Cardiac fibroblast (primary cell): ENCODE data around the gene SPTBN1.

Experiments used
- DNase-seq, 2 donors: peaks; one replicate each; pipeline versions ENCODE4 v3.0.0 to v3.0.0-alpha.2; 2010; ENCODE audit warnings: low read depth in 2 of 2
- H3K4me3 ChIP-seq, 2 donors: replicated peaks in 1 of 2; 1 replicate in 1 of 2; 2 replicates in 1 of 2; pipeline ENCODE4 v1.5.1; 2011; ENCODE audit warnings: low read depth in 2 of 2, low read length in 2 of 2, mild to moderate bottlenecking in 2 of 2, moderate library complexity in 1 of 2
- TF ChIP-seq, protein P1 (sequence below): IDR thresholded peaks from one replicate; pipeline ENCODE4 v1.5.1; 2011; ENCODE audit warnings: low read depth, mild to moderate bottlenecking, low read length, inconsistent platforms

The SPTBN1 gene

DNA sequence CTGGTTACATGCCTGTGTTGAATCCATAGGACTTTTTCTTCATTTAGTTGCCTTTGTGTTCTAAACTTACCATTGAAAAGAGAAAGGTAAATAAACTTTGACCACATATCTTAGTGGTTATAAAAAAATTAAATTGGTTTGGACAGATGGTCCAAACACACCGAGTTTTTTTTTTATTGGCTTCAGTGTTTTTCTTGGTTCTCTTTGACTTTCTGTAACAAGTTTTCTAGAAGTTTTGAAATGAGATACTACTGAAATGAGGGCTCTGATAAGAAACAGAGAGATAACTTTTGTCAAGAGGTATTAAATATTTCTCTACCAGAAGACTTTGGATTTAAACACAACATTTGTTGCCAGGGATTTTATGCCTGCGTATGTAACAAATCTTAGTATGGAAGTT is 20.7 kb downstream of the SPTBN1 start:
- DNase-seq: no peak

DNA sequence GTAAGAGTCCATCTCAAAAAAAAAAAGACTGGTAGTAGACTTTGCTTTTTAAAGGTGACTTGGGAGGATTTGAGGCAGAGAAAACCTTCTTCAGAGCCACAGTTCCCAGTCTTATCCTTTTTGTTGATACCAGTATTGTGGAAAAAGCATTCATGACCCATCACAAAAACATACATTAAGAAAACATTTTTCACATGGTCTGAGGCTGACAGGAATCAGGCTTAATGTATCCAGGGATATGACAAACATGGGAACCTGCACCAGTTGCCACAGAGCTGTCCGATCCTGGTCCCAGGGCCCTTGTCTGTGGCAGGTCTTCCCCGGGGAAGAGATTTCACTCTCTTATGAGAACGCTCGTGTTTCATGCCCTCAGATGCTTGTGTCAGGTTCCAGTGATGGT is 21.8 kb downstream of the SPTBN1 start:
- DNase-seq: no peak
- TF ChIP-seq, protein P1, sequence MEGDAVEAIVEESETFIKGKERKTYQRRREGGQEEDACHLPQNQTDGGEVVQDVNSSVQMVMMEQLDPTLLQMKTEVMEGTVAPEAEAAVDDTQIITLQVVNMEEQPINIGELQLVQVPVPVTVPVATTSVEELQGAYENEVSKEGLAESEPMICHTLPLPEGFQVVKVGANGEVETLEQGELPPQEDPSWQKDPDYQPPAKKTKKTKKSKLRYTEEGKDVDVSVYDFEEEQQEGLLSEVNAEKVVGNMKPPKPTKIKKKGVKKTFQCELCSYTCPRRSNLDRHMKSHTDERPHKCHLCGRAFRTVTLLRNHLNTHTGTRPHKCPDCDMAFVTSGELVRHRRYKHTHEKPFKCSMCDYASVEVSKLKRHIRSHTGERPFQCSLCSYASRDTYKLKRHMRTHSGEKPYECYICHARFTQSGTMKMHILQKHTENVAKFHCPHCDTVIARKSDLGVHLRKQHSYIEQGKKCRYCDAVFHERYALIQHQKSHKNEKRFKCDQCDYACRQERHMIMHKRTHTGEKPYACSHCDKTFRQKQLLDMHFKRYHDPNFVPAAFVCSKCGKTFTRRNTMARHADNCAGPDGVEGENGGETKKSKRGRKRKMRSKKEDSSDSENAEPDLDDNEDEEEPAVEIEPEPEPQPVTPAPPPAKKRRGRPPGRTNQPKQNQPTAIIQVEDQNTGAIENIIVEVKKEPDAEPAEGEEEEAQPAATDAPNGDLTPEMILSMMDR: no peak
- no peak overlapping the region for H3K4me3 ChIP-seq

More for the DNA sequence above, 20.7 kb downstream of the SPTBN1 start:
- no peak overlapping the region for H3K4me3 ChIP-seq
- TF ChIP-seq, protein P1: no peak

DNA sequence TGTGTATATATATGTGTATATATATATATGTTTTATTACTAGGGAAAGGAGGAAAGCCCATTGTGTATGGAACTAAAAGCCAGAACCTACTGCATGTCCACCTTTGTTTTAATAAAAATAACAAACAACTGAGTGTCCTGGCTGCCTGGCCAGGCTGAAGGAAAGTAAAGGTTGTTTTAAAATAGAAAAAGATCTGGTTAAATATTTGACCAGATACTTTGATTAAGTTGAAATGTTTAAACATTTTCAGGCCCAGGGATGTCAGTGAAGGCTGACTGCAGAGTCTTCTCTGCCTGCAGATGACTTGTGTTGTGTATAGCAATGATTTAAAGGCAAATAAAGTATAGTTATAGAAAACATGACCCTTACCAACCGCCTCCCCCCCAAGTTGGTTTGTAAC is 22.8 kb downstream of the SPTBN1 start:
- H3K4me3 ChIP-seq: no peak overlapping the region
- TF ChIP-seq, protein P1: no peak
- DNase-seq: no peak

DNA sequence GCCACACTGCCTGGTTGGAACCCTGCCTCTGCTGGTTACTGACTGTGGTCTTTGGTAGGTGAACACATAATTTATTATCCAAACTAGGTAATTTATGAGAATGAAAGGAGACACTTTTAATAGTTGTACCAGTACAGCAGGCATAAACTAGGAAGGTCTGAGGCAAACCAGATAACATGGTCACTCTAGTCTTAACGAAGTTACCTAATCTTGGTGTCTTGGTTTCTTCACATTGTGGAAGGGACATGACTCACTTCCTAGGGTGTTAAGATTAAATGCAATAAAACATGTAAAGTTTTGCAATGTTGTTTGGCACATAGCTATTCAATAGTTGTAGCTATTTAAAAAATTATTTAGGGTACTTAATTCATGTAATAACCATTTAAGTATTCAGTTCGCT is 23.3 kb downstream of the SPTBN1 start:
- TF ChIP-seq, protein P1: no peak
- H3K4me3 ChIP-seq: no peak overlapping the region
- peak; percentile 83 to 84 for DNase-seq

DNA sequence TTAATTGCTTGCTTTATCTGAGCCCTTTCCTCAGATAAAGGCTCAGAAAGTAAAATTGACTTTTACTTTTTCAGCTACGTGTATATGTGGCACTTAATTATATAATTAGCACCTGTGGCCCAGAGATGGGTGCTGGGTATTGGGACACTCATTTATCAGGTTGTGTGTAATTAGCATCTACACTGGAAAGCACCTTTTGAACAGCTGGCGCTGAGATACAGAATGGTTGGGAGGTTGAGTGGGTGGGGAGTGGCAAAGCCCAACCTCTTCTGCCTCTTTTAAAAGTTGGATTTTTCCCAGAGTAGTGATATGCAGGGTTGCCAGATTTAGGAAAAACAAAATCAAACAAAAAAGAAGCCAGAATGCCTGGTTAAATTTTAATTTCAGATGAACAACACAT is 23.9 kb downstream of the SPTBN1 start:
- TF ChIP-seq, protein P1: no peak
- no peak for DNase-seq
- no peak overlapping the region for H3K4me3 ChIP-seq

DNA sequence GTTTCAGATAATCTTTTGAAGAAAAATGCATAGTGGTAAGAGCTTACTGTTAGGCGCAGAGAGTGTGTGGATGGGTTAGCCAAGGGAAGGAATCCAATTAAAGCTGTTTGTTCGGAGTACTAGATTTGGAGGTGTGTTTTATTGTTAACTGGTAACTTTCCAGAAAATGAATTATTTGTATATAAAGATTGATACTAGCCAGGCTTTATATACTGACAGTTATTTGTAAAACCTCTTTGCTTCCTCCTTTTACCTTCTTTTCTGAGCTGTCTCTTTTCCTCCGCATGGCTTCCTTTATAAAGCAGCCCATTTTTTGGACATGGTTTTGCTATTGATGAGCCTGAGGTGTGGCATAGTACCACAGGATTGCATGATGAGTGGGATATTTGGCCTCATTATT is 25.6 kb downstream of the SPTBN1 start:
- DNase-seq: no peak
- TF ChIP-seq, protein P1: no peak
- H3K4me3 ChIP-seq: no peak overlapping the region

DNA sequence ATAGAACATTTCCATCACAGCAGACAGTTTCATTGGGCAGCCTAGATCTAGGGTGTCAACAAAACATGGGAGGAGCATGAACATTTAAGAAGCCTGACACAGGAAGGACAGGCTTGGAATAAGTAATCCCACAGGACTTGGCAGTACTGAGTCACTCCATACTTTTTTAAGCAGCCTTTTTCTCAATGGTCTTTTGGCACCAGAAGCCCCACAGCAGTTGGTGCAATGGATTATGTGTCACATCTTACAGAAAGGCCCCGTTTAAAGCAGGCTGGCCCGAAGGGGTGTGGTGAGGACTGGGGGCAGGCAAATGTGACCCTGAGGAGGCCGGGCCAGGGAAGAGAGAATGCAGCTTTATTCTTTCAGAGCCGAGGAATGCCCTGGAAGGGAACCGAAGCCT is 26.6 kb downstream of the SPTBN1 start:
- peak; percentile 82 to 97 for DNase-seq
- TF ChIP-seq, protein P1: no peak
- H3K4me3 ChIP-seq: no peak overlapping the region
